ENCODE measurements around the gene TDRD12. TPM values are rescaled to one million over a fixed set of nuclear protein-coding genes. Genes with fewer than 3 reads are reported as not detected.

The TDRD12 gene, protein sequence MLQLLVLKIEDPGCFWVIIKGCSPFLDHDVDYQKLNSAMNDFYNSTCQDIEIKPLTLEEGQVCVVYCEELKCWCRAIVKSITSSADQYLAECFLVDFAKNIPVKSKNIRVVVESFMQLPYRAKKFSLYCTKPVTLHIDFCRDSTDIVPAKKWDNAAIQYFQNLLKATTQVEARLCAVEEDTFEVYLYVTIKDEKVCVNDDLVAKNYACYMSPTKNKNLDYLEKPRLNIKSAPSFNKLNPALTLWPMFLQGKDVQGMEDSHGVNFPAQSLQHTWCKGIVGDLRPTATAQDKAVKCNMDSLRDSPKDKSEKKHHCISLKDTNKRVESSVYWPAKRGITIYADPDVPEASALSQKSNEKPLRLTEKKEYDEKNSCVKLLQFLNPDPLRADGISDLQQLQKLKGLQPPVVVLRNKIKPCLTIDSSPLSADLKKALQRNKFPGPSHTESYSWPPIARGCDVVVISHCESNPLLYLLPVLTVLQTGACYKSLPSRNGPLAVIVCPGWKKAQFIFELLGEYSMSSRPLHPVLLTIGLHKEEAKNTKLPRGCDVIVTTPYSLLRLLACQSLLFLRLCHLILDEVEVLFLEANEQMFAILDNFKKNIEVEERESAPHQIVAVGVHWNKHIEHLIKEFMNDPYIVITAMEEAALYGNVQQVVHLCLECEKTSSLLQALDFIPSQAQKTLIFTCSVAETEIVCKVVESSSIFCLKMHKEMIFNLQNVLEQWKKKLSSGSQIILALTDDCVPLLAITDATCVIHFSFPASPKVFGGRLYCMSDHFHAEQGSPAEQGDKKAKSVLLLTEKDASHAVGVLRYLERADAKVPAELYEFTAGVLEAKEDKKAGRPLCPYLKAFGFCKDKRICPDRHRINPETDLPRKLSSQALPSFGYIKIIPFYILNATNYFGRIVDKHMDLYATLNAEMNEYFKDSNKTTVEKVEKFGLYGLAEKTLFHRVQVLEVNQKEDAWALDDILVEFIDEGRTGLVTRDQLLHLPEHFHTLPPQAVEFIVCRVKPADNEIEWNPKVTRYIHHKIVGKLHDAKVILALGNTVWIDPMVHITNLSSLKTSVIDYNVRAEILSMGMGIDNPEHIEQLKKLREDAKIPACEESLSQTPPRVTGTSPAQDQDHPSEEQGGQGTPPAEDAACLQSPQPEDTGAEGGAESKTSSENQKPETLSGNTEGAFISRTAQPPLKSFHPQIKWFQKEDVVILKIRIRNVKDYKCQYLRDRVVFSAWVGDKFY (N-terminal part only)
- total RNA-seq = under 0.01 and 0.53 TPM in 2 replicates

DNA sequence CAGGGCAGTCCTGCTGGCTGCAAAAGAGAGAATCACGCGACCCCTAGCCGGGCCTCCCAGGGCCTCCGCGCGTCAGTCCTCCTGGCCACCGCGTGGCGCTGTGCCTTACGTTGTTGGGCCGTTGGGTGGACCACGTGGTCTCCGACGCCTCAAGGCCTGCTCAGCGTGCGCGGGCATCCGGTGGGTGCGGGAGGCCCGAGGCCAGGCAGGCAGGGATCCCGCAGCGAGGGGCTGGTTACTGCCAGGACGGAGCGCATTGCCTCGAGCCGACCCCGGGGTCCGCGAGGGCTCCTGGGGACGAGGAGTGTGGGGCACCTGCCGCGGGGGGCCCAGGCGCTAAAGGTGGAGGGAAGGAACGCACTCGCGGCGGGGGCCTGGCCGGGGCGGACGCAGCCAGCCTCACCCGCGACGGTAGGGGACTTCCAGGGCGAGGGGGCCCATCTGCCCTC lies at the start of gene TDRD12:
Gene TDRD12 (plus strand): TSS at position 157 of the 449 bp plus-strand sequence. CDS start 306 bp downstream, outside the sequence.

DNA sequence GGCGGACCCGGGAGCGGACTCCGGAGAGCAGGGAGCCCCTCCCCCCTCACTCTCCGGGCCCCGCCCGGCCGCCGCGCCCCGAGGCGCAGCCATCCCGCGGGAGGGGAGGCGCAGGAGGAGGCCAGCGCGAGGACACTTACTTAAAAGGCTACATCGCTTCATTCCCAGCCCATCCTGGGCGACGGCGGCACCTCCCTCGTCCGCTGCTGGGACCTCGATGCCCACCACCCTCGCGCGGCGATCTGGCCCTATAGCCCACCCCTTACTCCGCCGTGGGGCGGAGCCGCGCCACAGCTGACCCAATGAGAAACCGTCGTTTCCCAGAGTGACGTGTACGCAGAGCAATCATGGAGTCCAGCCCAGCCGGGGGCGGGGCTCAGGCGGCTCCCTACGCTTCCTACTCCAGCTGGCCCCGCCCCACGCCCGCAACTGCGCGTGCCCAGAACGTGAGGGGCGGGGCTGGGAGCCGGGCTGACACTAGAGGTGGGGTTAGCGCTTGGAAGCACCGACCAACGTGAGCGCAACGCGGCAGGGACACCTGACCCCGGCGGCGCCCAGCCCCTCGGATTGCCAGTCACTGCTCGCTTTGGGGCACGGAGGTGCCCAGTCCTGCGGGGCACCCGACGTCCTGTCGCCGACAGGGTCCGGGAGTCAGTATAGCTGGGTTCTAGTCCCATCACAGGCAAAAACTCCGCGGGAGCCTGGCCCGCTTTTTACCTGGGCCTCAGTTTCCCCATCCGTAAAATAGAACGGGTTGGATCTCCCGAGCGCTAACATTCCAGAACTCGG lies 44.4 kb upstream of the TDRD12 start, which contains the start of gene ANKRD27:
Gene ANKRD27 (minus strand): TSS at position 250 of the 789 bp plus-strand sequence. CDS start 16,165 bp downstream, outside the sequence.

DNA sequence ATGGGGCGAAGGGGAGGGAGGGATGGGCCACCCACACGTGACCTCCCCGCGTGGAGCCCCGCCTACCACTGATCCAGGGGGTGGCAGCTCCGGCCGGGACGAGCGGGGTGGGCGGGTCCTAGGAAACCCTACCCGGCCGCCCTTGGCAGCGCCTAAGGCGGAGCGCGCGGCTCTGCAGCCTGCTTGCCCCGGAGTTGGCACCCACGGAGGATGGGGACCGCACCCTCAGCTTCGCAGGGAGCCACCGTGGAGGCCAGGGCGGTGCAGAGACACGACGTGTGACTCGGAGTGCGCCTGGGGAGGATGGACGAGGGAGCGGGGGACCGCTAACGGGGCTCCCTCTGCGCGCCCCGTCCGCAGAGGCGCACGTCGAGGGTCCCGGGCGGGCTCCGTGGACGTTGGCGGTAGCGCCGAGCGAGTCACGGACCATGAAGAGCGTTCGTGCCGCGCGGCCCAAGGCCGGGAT lies 43.8 kb upstream of the TDRD12 start, which contains the start of gene RGS9BP:
Gene RGS9BP (plus strand): TSS at position 129 of the 466 bp plus-strand sequence. CDS start 416 bp downstream, outside the sequence.

DNA sequence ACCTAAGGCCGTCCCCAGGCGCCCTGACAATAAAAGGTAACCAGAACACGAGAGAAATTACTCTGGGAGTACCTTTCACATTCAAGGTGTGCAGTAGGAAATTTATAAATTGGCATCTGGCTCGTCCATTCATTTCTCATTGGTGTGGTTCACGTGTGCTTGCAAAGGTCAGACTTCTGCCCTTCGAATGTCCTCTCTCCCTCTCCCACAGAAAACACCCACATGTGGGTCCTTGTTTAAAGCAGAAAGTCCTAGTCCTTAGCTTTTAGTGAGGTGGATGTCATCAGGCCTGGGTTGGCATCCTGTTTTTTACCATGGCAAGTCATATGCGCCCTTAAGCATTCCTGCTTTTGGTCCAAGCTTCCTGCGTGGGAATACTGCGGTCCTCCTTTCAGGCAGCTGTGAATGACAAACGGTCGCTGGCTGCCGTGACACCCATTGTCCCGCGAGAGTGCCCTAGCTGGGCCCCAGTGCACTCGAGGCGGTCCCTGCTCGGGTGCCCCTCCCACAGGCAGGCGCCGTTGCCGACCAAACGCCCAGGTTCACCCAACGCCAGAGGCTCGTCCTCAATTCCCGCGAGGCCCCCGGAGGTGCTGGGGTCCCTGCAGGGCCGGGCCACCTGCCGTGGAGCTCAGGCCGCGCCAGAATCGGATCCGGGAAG lies 28.1 kb upstream of the TDRD12 start, which contains the start of gene NUDT19:
Gene NUDT19 (plus strand): TSS at position 531 of the 661 bp plus-strand sequence. CDS start 140 bp downstream, outside the sequence.

DNA sequence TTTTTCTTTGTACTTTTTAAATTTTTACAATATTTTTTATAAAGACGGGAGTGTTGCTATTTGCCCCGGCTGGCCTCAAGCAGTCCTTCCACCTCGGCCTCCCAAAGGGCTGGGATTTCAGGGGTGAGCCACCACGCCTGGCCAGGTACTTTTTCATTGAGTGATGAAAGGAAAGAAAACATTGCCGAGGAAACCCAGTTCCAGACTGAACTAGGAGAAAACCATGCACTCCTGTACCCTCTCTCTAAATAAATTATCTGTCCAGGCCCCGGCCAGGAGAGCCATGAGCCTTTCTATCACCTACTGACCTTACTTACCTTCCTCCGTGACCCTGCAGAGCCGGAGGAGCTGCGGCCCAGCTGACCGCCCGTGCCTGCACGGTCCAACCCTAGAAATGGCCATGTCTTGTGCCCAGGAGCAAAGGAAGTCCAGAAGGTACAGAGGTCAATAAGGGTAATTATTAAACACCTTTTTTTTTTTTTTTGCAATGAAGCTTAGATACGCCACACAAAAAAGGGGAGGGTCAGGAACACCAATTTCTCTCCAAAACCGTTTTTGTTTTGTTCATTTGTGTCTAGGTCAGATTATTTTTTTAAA lies 149.9 kb downstream of the TDRD12 start, which contains the start of gene SLC7A9:
Gene SLC7A9 (minus strand): TSS at position 399 of the 597 bp plus-strand sequence. CDS start 1,233 bp downstream, outside the sequence.

Other genes starting within 250 kb of the TDRD12 start
- gene PDCD5, start 138.6 kb upstream of the TDRD12 start, total RNA-seq = 155 and 168 TPM in 2 replicates
- gene ANKRD27, start 44.6 kb upstream of the TDRD12 start, total RNA-seq = 24.8 and 27.5 TPM in 2 replicates
- 0.18 TPM in 1 of 2 replicates, not detected in the other for gene RGS9BP, start 43.9 kb upstream of the TDRD12 start, total RNA-seq
- gene NUDT19, start 27.9 kb upstream of the TDRD12 start, total RNA-seq = 10.1 and 11.2 TPM in 2 replicates
- gene SLC7A9, start 150.0 kb downstream of the TDRD12 start, total RNA-seq = not detected in 2 replicates